A673 (cell line): ENCODE measurements around the gene ODC1.

Experiments
- EZH2 ChIP-seq: fragments of 200-600 bp; sonication (generic); IDR thresholded peaks from 2 replicates; pipeline ENCODE4 v1.6.1; 2017; ENCODE audit warnings: borderline replicate concordance, low read depth, mild to moderate bottlenecking, mixed read lengths, antibody characterized with exemption, low read length; ENCODE audit not compliant: poor library complexity, severe bottlenecking
- TF ChIP-seq, protein P1 (sequence below): fragments of 300-800, 200-600 bp; sonication (generic); conservative IDR thresholded peaks from 2 replicates; pipeline ENCODE4 v1.5.1; 2017; ENCODE audit warnings: low read depth, mild to moderate bottlenecking, antibody characterized with exemption, low read length, moderate library complexity, mixed read lengths

DNA sequence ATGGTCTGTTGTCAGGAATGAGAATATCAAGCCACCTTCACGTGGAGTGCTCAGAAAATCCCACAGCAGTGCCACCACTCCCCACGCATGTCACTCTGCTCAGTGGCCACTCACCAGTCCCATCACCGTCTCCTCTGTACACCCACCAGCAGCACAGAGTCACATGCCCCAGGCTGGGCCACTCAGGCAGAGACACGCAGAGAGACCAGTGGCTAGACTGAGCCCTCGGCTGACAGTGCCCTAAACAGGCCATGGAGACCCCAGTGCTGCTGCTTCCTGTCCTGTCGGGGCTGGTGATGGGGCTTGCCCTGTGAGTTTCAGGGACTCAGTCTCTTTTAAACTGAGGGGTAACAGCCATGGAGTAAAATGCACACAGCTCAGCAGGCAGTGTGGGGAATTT lies 25.9 kb downstream of the ODC1 start:
- TF ChIP-seq, protein P1, sequence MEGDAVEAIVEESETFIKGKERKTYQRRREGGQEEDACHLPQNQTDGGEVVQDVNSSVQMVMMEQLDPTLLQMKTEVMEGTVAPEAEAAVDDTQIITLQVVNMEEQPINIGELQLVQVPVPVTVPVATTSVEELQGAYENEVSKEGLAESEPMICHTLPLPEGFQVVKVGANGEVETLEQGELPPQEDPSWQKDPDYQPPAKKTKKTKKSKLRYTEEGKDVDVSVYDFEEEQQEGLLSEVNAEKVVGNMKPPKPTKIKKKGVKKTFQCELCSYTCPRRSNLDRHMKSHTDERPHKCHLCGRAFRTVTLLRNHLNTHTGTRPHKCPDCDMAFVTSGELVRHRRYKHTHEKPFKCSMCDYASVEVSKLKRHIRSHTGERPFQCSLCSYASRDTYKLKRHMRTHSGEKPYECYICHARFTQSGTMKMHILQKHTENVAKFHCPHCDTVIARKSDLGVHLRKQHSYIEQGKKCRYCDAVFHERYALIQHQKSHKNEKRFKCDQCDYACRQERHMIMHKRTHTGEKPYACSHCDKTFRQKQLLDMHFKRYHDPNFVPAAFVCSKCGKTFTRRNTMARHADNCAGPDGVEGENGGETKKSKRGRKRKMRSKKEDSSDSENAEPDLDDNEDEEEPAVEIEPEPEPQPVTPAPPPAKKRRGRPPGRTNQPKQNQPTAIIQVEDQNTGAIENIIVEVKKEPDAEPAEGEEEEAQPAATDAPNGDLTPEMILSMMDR, result no peak
- no peak for TF ChIP-seq EZH2
